ENCODE results near the gene DISC1. TPM values are rescaled to one million over a fixed set of nuclear protein-coding genes. Genes with fewer than 3 reads are reported as not detected.

Gene DISC1
- total RNA-seq, 1 experiment from 2014 or later, result 1.8 TPM

GRCh38 chr1:231613419-231614349 lies 12.9 kb upstream of the DISC1 start:
- Histone ChIP-seq H3K36me3 (ENCODE audit: control insufficient read depth in 1 of 2, insufficient read depth in 2 of 2, low read length in 2 of 2) (no peaks in the 10 kb centered on the region), H3K9me3 (ENCODE audit: control insufficient read depth in 1 of 2, insufficient read depth in 1 of 2, low read depth in 1 of 2, low read length in 2 of 2) (no peaks in the 10 kb centered on the region), H2AFZ (ENCODE audit: low read depth, low read length, poor library complexity, severe bottlenecking) (no peak overlapping the region), H3K4me3 (replicated peaks in 1 of 2; ENCODE audit: low read depth in 1 of 2, low read length in 2 of 2) (no peak overlapping the region), H3K27ac (ENCODE audit: low read depth, low read length) (no peak overlapping the region), H3K4me2 (ENCODE audit: low read length) (no peak overlapping the region), H4K20me1 (ENCODE audit: insufficient read depth) (no peaks in the 10 kb centered on the region), H3K9me2 (ENCODE audit: insufficient read depth) (no peaks in the 10 kb centered on the region), H3K79me2 (ENCODE audit: insufficient read depth, low read length) (no peaks in the 10 kb centered on the region), H3K9ac (ENCODE audit: low read length) (no peak overlapping the region), H3K27me3 (ENCODE audit: insufficient read depth, low read length) (no peaks in the 10 kb centered on the region; the same call in 1 of the 2 replicates), H3K4me1 (ENCODE audit: control insufficient read depth in 1 of 2, insufficient read depth in 2 of 2, low read length in 2 of 2) (no peaks in the 10 kb centered on the region)
- ATAC-seq (no peak), DNase-seq (ENCODE audit: low read depth, low spot score) (no peak)
- TF ChIP-seq SRF (IDR thresholded peaks at IDR 0.05; ENCODE audit: low read depth) (no peak), EZH2phosphoT487 (IDR thresholded peaks at IDR 0.05; ENCODE audit: borderline replicate concordance) (no peak), POLR2AphosphoS5 (IDR thresholded peaks at IDR 0.05; ENCODE audit: low read depth, low read length) (no peak), ZNF274 (IDR thresholded peaks at IDR 0.05; ENCODE audit: low read depth, low read length) (no peak), ELF1 (IDR thresholded peaks at IDR 0.05; ENCODE audit: borderline replicate concordance, low read depth) (no peak), RAD21 (IDR thresholded peaks at IDR 0.05; ENCODE audit: low read depth) (no peak), SP1 (IDR thresholded peaks at IDR 0.05; ENCODE audit: low read depth) (no peak), JUND (IDR thresholded peaks at IDR 0.05) (no peak), EZH2 (IDR thresholded peaks at IDR 0.05) (no peak), REST (IDR thresholded peaks at IDR 0.05; ENCODE audit: low read depth) (no peak), SIN3A (IDR thresholded peaks at IDR 0.05; ENCODE audit: low read depth) (no peak), TCF7L2 (IDR thresholded peaks at IDR 0.05; ENCODE audit: borderline replicate concordance, extremely low read depth, insufficient read depth, insufficient read length) (no peak), EGR1 (IDR thresholded peaks at IDR 0.05; ENCODE audit: low read depth) (no peak), FOSL1 (IDR thresholded peaks at IDR 0.05; ENCODE audit: low read depth) (no peak)
- TF ChIP-seq, protein P1, sequence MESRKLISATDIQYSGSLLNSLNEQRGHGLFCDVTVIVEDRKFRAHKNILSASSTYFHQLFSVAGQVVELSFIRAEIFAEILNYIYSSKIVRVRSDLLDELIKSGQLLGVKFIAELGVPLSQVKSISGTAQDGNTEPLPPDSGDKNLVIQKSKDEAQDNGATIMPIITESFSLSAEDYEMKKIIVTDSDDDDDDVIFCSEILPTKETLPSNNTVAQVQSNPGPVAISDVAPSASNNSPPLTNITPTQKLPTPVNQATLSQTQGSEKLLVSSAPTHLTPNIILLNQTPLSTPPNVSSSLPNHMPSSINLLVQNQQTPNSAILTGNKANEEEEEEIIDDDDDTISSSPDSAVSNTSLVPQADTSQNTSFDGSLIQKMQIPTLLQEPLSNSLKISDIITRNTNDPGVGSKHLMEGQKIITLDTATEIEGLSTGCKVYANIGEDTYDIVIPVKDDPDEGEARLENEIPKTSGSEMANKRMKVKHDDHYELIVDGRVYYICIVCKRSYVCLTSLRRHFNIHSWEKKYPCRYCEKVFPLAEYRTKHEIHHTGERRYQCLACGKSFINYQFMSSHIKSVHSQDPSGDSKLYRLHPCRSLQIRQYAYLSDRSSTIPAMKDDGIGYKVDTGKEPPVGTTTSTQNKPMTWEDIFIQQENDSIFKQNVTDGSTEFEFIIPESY (IDR thresholded peaks at IDR 0.05; ENCODE audit: extremely low read depth, insufficient replicate concordance, low read length), result no peak
- POLR2A ChIA-PET, result no interaction called here
- BruUV-seq (replicated peaks), result no TSS peak
- CTCF ChIA-PET, result no interaction called here
- intact Hi-C loops (cut with micrococcal nuclease), result no loop called here
- RAD21 ChIA-PET (ENCODE audit: low non-redundant PET in 1 of 2, low total read pairs in 2 of 2, uncharacterized antibody in 2 of 2, unreplicated experiment in 2 of 2), result no interaction called here
